HG03469 (cell line): Measurements from ENCODE around the gene FBN3.
A peak's percentile ranks its signal among the peaks of the same experiment; 100 is the strongest.
"Not testable (repeated sequence)": the region's sequence is repeated elsewhere in the genome, so short reads cannot be mapped to it uniquely, and the experiment has no call there.

Source experiments
- ATAC-seq: cut with Tn5 transposase; IDR thresholded peaks from one replicate; pipeline ENCODE4 v1.9.1; 2021; ENCODE audit warnings: mild to moderate bottlenecking, moderate library complexity, moderate number of reproducible peaks; ENCODE audit not compliant: unreplicated experiment

The FBN3 gene

DNA sequence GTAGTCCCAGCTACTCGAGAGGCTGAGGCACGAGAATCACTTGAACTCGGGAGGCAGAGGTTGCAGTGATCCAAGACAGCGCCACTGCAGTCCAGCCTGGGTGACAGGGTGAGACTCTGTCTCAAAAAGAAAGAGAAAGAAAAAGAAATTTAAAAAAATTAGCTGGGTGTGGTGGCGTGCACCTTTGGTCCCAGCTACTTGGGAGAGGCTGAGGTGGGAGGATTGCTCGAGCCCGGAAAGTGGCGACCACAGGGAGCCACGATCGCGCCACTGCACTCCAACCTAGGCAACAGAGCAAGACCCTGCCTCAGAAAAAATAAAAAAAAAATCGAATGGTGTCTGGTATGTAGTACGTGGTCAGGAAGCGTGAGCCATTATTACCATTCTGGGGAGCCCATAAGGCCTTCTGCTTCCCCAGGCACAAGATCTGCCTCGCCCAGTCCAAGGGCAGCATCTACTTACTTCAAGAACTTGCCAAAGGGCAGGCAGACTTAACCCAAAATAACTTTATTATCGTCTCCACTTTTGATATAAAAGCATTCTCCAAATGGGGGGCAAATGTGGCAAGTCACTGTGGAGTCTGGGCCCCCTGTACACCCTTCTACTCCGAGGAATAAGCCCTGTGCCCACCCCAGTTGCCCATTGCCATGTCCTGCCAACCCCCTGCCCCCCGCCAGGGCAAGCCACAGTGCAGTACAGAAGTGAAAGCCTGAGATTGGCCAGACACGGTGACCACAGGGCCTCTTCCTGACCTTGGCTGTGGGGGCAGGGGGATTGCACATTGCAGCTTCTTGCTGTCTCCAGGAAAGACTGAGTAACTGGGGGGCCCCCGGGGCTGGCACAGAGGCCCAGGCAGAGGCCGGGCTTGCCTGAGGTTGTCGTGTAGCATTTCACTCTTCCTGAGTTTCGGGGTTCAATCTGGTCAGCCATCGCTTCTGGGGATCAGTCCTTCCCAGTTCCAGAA is 84.2 kb downstream of the FBN3 start:
- ATAC-seq: no peak

DNA sequence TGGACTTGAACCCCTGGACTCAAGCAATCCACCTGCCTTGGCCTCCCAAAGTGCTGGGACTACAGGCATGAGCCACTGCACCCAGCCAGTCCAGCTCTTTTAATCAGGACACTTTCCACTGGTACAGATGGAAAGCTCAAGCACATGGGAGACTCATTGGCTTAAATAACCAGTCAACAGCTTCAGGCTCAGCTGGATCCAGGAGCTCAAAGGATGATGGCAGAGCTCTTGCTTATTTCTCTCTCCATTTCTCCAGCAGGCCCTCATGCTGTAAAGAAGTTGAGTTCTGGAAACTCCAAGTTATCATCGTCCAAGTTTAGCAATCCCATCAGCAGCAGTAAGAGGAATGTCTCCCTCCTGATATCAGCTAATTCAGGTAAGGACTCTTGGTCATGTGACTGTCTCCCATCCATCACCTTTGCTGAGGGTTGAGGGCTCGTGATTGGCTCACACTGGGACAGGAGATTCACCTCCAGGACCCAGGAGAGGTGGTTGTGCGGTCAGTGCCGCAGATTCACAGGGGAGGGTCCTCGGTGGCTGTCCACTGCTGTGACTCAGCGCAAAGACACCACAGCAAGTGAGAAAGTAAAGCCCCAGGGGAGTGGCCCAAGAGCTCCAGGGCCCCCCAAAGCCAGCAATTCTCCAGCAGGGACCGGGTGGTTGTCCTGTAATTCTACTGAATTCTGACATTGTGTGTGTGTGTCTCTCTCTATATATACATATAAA is 91.7 kb downstream of the FBN3 start:
- no peak for ATAC-seq

DNA sequence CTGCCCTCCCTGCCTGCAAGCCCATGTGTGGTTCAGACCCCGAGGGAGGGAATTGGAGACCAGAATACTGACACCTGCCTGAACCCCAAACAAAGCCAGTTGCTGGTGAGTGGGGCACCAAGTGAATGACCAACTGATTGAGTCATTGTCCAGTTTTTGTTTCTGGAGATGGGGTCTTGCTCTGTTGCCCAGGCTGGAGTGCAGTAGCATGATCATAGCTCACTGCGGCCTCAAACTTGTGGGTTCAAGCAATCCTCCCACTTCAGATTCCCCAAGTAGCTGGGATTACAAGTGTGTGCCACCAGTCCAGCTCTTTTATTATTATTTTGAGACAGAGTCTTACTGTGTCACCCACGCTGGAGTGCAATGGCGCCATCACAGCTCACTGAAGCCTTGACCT is 92.9 kb downstream of the FBN3 start:
- ATAC-seq: no peak

DNA sequence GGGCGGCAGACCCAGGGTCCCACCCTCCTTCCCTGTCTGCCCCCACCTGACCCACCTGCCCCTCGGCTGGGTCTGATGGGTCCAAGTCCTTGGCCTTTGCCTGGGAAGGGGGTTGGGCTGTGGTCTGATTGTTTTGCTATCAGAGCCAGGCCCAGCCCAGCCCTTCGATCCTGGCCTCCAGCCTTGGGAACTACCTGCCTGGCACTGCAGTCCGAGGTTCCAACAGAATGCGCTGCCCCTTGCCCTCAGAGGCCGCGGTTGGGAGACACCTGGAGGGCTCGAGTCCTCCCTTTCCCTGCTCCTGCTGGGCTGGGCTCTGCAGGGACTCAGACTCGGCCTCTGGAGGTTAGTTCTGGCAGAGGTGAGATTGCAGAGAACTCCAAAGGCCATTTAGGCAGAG is 95.2 kb downstream of the FBN3 start:
- ATAC-seq: no peak

DNA sequence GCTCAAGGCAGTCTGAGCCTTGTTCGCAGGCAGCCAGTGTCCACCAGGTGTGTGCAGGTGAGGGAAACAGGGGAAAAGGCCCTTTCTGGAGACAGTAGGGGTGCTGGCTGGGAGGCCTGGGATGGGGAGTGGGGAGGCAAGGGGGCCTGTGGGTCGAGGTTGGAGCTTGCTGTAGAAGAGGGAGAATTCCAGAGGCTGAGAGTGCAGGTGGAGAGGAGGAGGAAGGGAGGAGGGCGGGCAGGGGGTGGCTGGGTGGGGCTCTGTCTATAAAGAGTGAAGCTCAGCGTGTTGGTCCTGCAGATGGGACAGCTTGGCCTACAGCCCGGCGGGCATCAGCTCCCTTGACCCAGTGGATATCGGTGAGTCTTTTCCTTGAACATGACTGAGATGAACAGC is 96.9 kb downstream of the FBN3 start, which contains the start of gene CCL25:
TSS of gene CCL25 (plus strand) at position 297 of the 396 bp plus-strand sequence. CDS start 290 bp downstream, outside the sequence.
- ATAC-seq: no peak

DNA sequence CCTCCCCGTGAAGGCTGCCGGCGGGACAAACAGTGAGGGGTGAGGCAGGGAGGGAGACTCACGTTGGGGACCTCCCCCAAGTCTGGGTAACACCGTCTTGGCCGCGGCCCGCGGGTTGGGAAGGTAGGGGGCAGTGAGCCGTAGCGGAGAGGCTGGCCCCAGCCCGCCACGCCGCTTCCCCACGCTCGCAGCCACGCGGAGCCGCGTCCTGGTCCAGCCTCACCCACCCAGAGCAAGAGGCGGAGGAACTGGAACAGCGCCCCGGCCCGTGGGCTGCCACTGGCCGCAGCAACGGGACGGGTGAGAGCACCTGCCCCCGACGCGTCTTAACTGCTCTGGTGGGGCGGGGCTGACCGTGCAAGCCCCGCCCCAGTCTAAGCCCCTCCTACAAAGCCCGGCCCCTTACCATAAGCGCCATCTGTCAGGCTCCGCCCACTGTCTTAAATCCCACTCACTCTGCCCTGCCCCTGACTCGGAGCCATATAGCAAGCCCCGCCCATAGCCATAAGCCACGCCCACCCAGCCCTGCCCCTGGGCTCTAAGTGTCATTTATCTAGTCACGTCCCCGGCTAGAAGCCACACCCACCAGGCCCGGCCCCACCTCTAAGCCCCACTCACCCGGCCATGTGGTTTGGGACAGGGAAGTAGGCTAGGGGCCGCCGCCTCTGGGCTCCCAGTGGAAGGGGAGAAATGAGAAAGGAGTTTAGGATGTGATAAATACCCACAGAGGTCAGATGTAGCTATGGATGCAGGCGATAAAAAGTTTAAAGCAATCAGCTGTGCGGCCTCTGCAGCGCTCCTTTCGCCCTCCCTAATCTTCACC is 98.9 kb downstream of the FBN3 start:
- ATAC-seq: peak; percentile 59

DNA sequence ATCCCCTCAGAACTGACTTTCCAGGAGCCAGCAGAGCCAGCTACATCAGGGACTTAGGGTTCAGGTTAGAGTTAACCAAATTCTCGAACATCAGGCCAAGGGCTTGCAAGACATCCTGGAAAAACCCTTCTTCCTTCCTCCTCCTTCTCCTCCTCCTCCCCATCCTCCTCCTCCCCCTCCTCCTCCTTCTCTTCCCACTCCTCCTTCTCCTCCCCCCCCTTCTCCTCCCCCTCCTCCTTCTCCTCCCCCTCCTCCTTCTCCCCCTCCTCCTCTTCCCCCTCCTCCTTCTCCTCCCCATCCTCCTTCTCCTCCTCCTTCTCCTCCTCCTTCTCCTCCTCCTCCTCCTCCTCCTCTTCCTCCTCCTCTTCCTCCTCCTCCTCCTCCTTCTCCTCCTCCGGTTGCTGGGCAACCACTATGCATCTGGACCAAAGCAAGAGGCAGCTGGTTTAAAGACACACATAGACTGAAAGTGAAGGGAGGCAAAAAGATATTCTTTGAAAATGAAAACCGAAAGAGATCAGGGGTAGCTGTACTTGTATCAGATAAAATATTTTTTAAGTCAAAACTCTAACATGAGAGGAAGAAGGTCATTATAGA is 102.7 kb downstream of the FBN3 start:
- no peak for ATAC-seq

DNA sequence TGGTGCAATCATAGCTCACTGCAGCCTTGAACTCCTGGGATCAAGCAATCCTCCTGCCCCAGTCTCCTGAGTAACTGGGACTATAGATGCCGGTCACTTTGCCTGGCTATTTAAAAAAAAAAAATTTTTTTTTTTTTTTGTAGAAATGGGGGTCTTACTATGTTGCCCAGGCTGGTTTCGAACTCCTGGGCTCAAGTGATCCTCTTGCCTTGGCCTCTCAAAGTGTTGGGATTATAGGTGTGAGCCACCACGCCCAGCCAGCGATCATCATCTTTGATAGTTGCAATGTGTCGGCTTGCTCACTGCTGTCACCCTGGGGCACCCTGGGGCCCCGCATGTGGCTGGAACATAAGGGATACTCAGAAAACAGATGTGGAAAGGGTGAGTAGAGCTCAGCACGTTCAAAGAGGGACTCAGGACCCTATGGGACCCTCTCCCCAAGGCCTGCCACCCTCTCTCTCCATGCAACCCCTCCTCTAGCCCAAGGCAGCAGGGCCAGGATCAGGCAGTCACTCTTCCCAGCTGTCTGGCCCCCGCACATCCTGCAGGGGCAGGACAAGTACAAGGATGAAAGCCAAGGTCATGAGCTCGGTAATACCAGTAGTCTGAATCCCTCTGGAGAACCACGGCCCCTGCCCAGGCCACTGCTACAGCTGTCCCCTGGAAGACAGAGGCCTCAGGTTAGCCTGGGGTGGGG is 103.4 kb downstream of the FBN3 start:
- no peak for ATAC-seq

DNA sequence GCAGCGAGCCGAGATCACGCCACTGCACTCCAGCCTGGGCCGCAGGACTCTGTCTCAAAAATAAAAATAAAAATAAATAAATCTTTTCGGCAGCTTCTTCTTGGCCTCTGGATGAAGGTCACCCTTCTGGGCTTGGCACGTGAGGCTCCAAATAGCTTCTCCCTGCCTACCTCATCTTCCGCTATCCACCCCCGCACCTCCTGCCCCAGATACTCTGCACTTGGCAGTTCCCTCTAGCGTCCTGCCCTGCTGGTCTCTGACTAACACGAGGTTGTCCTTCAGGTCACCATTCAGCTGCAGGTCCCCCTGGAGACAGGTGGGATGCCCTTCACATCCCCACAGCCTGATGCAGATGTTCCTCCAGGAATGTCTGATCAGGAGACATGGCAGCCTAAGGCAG is 105.4 kb downstream of the FBN3 start:
- ATAC-seq: no peak

DNA sequence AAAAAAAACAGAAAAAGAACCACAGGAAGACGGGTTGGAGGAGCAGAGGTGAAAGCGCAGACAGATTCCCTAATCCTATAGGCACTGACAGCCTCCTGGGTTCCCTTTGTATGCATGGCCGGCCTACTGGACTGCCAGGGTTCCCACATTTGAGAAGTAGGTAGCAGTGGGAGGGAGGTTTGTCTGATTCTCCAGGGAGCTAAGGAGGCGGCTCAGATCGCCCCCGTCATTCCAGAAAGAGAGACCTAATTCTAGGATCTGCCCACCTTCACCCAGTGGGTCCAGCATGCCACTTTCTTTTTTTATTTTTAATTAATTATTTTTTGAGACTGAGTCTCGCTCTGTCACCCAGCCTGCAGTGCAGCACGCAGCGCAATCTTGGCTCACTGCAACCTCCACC is 106.5 kb downstream of the FBN3 start:
- ATAC-seq: no peak

DNA sequence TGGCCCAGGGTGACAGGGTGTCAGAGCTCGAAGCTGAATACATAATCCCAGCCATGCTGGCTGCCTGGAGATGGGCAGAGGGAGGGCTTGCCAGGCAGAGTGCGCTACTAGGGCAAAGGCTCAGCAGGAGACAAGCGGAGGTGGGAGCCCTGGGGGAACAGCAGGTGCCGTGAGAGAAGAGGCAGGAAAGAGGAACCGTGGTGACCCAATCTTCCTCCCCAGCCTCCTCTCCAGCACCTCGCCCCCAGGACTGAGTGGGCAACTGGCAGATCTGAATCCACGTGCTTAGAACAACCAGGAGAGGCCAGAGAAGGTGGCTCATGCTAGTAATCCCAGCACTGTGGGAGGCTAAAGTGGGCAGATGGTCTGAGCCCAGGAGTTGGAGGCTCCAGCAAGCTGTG is 107.9 kb downstream of the FBN3 start:
- ATAC-seq: no peak

DNA sequence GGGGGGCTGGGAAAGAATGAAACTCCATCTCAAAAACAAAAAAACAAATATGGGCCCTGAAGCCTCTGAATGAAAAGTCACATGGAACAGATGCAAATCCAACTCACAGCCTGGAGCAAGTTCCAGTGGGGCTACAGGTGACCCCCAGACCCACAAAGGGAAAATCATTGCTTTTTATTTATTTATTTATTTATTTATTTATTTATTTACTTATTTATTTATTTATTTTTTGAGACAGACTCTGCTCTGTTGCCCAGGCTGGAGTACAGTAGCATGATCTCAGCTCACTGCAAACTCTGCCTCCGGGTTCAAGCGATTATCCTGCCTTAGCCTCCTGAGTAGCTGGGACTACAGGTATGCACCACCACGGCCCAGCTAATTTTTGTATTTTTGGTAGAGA is 110.2 kb downstream of the FBN3 start:
- ATAC-seq: no peak

DNA sequence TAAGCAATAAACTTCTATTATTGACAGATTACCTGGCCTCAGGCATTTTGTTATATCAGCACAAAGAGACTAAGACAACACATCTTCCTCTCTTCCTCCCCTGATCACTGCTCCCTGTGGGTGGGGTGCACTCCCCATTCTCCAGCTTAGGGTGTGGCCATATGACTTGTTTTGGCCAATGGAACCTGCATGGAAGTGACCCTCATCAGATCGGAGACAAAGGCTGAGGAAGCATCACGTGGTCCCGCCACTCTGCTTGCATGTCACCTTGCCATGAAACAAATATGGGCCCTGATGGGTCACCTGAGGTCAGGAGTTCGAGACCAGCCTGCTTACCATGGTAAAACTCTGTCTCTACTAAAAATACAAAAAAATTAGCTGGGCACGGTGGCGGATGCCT is 110.6 kb downstream of the FBN3 start:
- ATAC-seq: no peak

DNA sequence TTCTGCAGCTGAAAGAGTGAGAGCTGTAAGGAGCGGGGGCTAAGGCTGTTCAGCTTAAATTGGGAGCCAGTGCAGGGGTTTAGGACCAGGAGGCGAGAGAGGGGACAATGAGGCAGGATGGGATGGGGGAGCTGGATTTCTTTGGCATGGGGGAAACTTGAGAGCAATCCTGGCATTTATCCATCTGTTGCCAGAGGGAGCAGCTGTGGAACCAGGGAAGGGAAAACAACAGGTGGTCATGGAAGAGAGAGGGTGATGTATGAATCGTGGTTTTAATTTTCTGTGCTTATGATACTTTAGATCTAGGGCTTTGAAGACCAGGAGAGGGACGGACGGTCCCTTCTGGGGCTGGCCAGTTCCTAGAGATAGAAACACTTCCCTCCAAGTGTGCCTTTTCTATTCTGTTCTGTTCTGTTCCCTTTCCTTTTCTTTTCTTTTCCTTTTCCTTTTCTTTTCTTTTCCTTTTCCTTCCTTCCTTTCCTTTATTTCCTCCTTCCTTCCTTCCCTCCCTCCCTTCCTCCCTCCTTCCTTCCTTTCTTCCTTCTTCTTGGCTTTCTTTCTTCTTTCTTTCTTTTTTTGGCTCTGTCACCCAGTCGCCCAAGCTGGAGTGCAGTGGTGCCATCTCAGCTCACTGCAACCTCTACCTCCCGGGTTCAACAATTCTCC is 112.8 kb downstream of the FBN3 start:
- ATAC-seq: no peak

DNA sequence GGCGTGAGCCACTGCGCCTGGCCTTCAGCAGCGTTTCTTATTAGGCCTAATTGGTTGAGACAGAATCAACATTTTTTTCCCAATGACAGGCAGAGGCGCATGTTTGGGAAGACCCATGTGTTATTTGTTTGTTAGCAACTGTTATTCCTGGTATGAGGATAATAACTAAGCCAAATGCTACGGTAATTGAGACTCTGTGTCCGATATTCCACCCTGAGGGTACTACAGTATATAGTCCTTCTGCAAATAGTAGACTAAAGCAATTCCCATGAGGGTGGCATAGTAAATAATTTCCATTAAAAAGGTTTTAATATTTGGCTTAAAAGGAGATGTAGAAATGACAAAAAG is 115.2 kb downstream of the FBN3 start:
- no peak for ATAC-seq

DNA sequence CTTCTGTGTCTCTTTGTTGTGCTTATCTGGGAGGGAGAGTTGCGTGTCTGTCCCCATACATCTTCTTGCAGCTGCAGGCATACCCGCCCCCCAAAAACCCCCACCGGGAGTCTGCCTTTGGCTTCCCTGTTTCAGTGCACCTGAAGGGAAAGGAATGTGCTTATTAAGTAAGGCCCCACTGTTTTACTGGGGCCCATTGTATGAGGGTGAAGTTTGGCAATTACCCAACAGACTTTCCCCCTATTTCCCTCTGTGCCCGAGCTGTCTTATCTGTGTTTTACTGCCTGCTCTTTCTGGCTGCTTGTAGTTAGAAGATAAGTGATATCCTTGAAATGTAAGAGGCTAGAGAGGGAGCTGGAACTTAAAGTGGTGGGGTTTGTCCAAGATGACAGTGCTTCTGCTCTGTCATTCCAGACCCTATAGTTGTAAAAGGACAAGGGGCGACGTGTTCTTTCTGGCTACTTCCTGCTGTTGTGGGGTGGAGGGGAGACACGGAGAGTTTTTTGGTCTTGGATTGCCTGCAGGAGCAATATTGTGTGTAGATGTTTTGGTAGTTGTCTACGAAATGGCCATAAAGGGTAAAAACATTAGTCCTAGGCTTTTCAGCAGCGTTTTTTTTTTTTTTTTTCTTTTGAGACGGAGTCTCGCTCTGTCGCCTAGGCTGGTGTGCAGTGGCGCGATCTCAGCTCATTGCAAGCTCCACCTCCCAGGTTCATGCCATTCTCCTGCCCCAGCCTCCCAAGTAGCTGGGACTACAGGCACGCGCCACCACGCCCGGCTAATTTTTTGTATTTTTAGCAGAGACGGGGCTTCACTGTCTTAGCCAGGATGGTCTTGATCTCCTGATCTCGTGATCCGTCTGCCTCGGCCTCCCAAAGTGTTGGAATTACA is 115.9 kb downstream of the FBN3 start:
- not testable (repeated sequence) for ATAC-seq

DNA sequence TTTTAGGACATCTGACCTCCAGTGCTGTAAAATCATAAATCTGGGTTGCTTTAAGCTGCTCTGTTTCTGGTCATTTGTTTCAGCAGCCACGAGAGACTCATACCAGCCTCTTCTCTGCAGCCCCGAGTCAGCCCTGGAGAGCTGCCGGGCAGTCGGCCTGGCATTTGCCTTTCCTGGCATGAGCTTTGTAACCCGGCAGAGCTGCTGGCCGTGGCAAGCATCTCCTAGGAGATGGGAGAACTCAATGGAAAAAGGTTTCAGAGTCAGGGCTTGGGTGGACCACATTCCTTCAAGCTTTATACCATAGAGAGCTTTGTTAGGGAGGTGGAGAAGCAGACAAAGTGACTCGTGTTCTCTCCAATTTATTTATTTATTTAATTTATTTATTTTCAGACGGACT is 118.4 kb downstream of the FBN3 start:
- no peak for ATAC-seq

DNA sequence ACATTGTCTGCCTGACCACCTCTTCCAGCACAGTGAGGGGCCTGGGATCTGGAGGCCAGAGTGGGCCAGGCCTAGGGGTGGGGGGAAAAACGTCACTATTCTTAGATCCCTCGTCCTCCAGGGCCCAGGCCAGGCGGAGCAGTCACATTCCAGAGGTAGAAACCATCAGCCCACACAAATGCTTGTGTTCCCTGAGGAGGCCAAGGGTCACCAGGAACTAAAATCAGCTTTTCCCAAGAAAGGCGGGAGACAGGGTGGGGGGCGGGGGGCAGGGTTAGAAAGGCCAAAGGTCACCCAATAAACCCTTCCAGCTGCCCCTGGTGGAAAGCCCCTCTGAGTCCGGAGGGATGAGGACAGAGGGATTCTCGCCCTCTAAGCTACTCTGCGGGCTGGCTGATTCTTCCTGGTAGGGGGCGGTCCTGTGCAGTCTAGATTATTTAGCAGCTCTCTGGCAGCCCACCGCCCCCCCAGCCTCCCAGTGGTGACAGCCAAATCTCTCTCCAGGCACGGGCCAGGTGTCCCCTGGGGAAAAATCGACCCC is 120.4 kb downstream of the FBN3 start:
- no peak for ATAC-seq
